Amniotic epithelial cell (primary cell): ENCODE data around the gene ITPRIPL2.

Source experiments
- DNase-seq: peaks from one replicate; pipeline ENCODE4 v3.0.0-alpha.2; 2010; ENCODE audit warnings: low read depth

ITPRIPL2 gene

DNA sequence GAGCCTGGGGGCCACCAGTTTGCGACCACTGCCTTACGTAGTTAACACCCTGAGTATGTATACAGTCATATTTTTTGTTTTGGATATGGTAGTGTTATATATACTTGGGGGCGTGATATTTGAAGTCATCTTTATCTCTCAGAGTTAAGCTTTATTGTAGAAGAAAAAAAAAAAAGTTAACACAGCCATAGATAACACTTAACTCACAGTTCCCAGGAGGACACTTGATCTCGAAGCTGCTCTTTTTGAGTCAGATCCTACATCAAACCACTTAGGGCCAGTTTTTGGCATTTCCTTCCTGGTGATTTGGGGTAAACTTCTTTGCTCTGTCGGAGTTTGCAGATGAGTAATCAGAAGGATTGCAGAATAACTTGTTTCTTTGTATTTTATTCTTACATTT, 5.8 kb downstream of the ITPRIPL2 start:
- peak; percentile 93 for DNase-seq

DNA sequence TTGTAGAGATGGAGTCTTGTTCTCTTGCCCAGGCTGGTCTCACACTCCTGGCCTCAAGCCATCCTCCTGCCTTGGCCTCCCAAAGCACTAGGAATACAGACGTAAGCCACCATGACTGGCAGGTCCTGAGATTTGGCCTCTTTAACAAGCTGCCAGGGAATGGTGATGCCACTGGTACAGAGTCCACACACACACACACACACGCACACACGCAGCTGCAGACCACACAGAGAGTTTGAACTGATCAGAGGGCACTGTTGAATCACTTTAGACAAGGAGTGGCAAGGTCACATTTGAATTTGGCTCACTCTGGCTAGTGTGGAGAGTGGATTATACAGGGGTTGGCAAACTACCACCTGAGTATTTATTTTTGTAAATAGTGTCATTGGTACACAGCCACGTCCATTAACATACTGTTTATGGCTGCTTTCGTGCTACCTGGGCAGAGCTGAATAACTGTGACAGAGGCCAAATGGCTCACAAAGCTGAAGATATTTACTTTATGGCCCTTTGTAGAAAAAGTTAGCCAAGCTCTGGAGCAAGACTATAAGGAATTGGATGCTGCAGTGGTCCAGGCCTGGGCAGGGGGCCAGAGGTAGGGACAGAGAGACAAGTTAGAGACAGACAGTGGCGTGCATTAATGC, 9.9 kb downstream of the ITPRIPL2 start:
- DNase-seq = no peak

DNA sequence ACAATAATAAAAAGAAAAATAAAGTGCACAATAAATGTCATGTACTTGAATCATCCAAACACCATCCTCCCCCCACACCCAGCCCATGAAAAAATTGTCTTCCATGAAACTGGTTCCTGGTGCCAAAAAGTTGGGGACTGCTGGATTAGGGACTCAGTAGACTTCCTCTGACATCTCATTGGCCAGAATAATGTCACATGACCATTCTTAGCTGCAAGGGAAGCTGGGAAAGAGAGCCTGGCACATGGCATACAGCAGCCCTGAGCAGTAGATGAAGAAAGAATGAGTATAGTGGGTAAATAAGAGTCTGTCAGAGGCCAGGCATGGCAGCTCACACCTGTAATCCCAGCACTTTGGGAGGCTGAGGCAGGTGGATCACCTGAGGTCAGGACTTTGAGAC, 12.5 kb downstream of the ITPRIPL2 start:
- no peak for DNase-seq

DNA sequence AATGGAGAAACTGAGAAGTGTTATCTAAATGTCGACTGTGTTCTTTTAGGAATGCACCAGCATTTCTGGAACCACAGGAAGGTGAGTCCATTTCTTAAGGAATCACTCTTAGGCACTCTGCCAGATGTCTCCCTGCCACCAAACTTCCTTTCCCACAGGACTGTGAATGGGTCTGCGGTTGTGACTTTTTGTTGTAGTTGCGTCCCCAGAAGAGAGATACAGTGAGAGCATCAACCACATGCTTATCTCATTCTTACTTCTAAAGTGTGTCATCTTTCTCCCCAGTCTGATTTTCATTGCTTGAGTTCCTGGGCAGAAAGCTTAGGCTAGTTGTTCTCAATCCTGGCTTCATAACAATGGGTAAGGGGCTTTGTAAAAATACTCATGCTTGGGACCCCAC, 13.4 kb downstream of the ITPRIPL2 start:
- DNase-seq = no peak

DNA sequence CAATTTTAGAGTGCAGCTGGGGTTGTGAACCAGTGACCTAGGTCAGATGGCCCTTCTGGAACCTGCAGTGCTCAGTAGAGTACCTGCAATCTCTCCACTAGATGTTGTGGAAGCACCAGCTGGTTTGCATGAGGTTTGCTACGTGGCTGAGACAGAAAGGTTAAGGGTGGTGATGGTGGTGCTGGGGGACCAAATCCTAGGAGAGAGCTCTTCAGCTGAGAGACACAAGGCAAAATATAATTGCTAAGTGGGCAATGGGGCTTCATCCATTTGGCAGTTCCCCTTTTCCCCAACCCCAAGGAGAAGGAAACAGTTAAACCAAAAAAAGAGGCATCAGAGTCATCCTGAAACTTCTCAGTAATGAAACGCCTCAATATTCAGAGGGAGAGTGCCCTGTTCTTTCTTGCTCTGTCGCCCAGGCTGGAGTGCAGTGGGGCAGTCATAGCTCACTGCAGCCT, 13.9 kb downstream of the ITPRIPL2 start:
- DNase-seq = no peak

DNA sequence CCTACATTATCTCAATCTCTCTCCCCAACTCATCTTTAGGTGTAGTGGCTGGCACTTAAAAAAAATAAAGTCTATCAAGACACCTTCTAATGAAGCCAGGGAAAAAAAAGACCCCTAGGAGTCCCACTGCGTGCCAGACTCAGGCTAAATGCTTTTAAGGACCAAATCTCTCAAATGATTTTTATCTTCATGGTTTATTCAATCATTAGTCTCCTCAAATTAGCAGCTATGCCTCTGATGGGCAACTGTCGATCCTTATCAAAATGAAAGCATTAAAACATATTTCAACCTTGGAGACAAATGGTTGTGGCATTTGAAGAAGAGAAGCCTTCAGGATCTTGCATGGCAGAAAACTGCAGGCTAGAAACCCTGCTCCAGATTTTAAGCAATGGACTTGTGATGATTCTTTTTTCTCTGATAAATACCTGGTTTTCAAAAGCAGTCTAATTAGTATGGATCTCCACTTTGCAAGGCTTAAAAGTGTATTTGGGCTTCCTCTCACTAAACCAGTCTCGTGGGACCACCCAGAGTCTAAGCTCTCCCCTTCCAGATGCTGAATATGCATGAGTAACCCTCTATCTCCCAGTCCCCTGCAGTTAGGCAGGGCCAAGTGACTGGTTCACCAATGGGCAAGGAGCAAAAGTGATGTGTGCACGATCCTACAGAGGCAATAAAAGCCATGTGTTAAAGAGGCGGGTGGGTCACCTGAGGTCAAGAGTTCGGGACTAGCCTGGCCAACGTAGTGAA, 14.9 kb downstream of the ITPRIPL2 start:
- no peak for DNase-seq

DNA sequence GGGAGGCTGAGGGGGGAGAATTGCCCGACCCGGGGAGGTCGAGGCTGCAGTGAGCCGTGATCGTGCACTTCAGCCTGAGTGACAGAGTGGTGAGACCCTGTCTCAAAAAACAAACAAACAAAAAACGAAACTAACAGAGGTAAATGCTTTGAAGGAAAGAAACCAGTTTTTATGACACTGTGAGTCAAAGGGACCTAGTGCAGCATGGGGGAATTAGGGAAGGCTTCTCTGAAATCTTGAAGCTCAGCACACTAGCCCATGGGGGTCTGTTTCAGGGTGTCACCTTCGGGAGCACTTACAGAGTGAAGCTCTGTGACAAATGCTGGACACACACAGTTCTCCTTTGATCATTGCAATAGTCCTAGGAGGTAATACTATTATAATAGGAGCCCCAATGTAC, 16.6 kb downstream of the ITPRIPL2 start:
- no peak for DNase-seq

DNA sequence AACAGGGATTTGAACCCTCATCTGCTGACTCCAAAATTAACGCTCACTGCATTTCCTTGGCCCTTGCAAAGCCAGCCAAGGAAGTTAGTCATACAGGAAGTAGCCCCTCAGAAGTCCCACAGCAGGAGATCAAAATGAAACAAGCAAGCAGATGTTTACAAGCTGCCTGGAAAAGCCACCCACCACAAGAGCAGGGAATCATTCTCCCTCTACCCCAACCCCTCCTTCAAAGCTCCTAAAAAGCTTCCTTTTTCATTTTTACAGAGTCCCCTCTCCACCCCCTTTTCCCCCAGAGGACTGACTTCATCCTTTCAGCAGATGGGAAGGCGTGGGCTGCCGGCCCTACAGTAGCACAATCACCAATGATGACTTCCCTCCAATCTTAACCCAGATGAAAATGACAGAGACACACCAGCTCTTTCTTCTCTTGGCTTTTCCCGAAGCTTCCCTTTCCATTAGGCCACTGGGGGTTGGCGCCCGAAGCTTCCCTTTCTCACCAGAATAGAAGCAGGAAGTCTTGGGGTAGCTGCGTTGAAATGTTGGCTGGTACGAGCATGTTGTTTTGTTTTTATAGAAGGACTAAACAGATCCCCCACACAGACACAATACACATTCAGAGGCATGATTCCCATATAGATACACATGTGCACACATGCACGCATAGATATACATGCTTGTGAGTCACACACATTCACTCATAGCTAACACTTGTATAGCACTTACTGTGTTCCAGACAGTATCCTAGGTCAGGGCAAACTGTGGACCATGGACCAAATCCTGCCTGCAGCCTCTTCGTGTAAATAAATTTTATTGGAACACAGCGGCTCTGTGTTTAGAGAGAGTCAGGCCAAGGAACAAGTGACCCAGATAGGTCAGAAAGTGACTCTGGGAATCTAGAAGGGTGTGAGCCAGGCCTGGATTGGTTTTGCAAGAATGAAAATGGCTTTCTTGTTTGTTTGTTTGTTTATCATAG, 17.4 kb downstream of the ITPRIPL2 start:
- peak; percentile 54 for DNase-seq

DNA sequence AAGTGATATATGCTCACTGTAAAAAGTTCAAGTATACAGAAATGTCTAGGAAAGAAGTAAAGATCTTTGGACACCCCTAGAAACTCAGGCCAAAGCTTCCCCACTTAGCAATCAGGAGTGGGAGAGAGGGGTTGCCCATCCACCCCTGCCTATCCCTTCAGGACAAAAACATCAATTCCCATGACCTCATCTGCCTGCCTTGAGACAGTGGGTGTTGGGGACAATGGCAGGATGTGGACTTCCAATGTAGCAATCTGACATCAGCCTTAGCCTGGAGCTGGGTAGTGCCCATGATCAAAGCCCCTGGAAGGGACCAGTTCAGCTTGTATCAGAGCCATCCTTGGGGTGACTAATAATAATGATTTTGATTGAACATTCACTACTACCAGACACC, 18.1 kb downstream of the ITPRIPL2 start:
- no peak for DNase-seq

DNA sequence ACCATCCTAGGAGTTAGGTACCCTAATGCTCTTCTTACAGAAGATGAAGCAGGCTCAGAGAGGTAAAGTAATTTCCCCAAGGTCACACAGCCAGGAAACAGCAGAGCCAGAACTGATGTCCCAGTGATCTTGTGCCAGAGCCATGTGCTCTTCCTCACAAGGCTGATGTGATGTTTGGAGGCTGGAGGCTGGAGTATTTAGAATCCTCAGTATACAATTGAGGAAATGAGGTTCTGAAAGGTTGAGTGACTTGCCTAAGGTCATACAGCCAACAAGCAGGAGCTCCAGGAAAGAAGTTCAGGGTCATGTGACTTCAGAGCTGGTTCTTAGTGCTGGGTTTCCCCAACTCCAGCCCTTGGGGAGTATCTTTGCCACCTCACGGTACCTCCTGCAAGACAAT, 18.5 kb downstream of the ITPRIPL2 start:
- DNase-seq = no peak

DNA sequence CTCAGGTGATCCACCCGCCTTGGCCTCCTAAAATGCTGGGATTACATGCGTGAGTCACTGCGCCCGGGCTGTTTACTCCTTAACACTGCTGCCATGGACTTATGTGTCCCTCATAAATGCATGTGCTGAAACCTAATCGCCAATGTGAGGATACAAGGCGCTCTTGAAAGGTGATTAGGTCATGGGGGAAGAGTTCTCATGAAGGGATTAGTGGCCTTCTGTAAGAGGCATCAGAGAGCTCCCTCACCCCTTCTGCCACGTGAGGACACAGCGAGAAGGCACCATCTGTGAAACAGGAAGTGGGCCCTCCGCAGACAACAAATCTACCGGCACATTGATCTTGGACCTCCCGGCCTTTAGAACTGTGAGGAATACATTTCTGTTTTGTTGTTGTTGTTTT, 19.1 kb downstream of the ITPRIPL2 start:
- no peak for DNase-seq

DNA sequence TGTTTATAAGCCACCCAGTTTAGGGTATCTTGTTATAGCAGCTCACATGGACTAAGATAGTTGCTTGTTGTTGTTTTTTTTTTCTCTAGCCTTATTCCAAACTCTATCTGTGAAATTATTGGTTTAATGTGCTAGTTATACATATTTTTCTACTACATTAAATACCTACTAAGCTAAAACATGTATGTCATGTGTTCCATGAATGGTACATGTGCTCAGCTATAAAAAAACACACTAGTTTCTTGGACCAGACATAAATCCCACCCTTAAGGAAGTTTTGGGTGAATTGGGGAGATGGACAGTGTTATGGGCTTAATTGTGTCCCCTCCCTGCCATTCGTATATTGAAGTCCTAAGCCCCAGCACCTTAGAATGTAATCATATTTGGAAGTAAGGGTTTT, 19.8 kb downstream of the ITPRIPL2 start:
- no peak for DNase-seq

DNA sequence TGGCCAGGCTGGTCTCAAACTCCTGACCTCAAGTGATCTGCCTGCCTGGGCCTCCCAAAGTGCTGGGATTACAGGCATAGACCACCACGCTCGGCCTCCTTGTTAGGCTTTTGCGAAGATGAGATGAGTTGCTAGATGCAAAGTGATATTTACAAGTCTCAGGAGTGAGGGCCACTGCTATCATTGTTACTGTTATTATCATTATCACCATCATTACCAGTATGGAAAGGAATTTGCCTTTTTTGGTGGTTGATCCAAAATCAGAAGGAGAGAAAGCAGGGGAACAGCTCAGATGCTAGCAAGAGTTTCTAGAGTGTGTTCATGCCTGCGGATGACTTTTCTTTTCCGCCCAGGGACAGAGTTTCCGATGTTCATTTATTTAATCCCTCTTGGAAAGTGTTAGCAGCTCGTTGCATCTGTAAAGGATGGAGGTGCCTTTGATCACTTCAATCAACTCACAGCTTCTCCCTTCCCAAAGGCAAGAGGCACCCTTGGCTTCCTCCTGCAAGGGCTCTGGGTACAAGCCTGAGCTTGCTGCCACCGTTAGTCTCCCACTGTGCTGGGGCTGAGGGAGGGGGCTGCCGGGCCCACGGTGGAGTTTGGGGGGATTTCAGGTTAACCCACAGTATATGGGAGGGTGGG, 21.6 kb downstream of the ITPRIPL2 start:
- DNase-seq = no peak

DNA sequence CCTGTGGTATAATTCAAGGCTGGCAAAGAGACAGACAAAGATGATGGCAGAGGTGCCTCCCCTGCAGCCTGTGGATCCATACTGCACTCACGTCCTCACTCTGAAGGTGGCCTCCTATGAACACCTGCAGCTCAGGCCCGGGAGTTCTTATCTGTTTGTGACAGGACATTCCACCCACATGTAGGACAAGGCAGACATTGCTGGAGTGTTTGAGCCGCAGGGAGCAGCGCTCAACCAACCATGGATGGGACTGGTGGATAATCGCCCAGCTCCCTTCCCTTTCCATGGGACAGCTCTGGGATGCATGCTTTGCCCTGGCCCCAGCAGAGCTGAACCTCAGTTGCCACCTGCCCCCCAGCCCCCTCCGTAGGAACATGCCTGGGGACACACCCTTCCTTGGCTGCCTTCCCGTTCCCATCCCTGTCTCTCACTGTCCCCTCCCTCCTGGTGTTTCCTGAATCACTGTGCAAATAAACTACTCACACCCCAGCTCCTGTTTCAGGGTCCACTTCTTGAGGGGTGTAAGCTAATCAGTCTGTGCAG, 22.2 kb downstream of the ITPRIPL2 start:
- no peak for DNase-seq

DNA sequence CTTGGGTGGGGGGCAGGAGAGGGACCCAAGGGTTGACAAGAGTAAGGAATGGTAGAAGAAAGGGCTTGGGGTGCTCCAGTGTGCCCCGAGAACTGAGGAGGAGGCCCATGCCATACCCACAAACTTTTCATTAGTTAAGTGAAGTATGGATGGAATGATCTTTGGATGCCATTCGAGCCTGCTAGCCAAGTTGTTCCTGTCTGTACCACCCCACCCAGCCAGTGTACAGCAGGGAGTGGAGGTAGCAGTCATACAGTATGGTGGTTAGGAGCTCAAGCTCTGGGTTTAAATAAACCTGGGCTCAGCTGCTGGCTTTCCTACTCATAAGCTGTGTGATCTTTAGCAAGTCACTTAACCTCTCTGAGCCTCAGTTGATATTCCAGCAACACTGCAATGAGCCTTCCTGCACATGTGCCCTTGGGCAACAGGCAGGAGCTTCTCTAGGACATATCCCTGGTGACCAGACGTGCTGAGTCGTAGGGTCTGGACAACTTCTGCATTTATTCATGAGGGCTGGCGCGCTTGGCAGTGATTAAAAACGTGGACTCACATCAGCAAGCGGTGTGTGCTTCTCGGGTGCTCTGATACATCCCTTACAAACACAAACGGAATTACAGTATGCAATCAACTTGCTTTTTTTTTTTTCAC, 22.9 kb downstream of the ITPRIPL2 start:
- DNase-seq = peak; percentile 49

DNA sequence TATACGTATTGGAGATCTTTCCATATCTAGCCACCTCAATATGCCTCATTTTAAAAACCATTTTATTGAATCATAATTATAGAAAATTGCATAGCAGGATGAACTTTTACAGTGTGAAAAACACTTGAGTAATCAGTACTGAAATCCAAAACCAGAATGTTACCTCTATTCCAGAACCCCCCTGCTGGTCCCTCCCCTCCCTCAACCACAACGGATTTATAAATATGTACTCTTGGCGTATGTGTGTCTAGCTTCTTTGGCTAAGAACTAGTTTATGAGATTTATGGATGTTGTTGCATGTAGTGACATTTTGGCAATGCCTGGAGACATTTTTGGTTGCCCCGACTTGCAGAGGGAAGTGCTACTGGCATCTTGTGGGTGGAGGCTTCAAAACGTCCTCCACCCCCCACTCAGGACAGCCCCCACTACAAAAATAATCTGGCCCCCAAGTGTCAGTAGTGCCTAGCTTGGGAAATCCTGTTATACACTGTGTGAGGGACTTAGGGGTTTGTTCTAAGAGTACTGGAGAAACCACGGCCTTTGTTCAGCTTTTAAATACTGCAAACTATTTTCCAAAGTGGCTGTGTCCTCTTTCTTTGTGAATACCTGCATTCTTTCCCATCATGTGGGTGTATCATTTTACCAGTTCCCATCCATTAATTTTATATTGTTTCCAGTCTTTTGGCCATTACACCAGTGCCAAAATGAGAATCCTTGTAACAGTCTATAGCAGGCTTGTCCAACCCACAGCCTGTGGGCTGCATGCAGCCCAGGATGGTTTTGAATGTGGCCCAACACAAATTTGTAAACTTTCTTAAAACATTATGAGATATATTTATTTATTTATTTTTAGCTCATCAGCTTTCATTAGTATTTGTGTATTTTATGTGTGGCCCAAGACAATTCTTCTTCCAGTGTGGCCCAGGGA, 23.7 kb downstream of the ITPRIPL2 start:
- DNase-seq = peak; percentile 52

DNA sequence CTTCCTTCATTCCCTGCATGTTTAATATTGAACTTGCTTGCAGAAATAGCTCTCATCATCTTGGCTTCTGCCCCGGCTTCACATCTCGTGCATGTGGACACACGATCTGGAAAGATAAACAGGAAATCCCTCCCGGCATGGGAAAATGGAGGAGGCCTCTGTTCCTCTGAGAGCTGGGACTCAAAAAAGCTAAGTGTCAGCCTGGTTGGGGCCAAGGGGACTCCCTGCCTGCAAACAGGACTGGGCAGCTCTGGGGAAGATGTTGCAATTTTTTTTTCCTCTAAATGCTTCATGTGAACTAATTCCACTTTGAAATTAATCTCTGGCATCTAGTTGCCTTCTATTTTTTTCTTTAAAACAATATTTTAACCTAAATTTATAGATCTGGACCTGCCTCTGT, 24.8 kb downstream of the ITPRIPL2 start:
- DNase-seq = peak; percentile 59

DNA sequence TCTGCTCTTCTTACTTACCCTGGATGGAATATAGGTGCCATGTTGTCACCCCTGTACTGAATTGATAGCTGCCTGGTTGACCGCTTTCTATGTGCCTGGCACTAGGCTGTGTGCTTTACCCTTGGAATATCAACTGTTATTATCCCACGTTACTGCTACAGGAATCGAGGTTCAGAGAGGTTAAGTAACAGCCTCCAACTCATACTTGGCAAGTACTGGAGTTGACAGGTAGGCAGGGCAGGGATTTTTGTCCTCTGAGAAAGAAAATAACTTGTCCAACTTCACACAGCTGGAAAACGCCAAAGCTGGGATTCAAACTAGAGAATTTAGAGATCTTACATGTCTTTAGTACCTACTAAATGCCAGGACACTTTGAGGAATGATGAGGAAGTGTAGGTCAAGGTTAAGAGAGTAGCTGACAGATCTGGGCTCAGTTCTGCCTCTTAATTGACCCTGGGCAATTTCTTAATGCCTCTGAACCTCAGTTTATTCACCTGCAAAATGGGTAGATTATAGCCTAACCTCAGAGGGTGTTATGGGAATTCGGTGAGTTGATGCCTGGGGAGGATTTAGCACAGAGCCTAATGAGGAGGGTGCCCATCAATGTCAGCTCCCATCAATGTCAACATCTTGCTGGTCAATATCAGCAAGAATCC, 25.8 kb downstream of the ITPRIPL2 start:
- DNase-seq = no peak

DNA sequence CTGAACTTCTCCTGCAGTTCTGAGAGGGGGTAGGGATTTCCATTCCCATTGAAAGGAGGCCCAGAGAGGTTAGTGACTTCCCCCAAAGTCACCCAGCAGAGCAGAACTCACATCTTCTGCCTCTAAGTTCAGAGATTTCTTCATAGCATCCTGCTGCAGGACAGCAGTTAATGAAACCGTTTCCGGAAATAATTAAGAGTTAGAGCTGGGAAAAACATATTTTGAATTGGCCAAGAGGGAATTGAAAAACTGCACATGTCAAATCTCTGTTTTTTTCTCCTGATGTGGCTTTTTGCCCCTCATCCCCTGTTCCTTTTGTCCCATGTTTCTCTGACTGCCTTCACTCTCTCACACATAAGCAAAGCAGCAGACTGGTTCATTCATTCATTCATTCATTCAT, 26.6 kb downstream of the ITPRIPL2 start:
- DNase-seq = no peak
